GM21723 (cell line): ENCODE results near the gene ZNF419.
"Not testable (repeated sequence)": the region's sequence is repeated elsewhere in the genome, so short reads cannot be mapped to it uniquely, and the experiment has no call there.

Experiments
- ATAC-seq: cut with Tn5 transposase; IDR thresholded peaks from one replicate; pipeline ENCODE4 v1.9.1; 2021; ENCODE audit warnings: mild to moderate bottlenecking, moderate library complexity; ENCODE audit not compliant: unreplicated experiment

ZNF419 gene

DNA sequence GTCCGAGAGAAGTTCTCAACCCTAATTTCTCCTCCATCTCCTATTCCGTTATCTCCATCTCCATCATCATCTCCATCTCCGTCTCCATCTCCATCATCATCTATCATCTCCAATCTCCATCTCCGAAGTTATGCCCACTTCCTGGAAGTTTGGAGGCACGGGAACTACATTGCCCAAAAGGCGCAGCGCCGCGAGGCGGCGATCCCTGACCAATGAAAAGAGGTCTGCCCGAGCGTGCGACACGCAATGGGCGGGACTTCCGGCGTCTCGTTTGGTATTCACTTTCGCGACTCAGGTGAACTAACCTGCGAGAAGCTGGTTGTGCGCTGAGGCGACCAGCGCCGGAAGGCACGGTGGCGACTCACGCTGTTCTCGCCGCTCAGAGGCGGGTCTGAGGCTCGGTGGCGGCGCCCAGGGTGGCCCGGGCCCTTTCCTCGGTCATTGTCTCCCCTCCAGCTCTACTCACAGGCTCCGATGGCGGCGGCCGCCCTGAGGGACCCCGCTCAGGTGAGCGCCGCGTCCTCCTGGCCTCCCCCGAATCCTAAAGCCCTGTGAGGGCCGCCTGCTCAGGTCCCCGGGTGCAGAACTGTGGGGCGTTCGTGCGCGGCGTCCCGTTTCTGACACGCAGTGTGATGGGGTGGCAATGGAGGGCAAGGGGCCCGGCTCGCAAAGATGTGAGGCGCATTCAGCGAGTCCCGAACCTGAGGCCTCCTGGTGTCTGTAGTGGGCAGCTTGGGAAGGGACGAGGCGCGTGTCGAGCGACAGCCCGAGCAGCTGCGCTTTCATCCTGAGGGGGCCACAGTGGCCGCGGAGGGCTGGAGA, at the start of gene ZNF419:
Gene ZNF419 (plus strand): TSS at position 274 of the 822 bp plus-strand sequence. CDS start 201 bp downstream, at position 475.
- peak; percentile 90 for ATAC-seq

DNA sequence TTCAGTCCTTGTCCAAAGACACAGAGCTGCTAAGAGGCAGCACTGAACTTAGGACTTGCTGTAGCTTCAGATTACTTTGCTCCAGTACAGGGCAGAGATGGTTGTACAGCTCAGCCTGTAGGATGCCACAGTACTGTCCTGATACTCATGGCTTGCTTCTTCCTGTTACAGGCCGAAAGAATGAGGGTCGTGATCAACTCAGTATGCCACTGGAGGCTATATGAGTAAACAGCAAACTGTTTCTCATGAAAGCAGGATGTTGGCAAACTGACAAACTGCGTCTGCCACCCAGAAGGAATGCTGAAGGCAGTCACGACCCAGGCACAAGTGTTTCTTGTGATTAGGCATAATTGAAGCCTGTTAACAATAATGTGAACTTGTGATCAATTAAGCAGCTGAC, 49.6 kb upstream of the ZNF419 start:
- no peak for ATAC-seq

DNA sequence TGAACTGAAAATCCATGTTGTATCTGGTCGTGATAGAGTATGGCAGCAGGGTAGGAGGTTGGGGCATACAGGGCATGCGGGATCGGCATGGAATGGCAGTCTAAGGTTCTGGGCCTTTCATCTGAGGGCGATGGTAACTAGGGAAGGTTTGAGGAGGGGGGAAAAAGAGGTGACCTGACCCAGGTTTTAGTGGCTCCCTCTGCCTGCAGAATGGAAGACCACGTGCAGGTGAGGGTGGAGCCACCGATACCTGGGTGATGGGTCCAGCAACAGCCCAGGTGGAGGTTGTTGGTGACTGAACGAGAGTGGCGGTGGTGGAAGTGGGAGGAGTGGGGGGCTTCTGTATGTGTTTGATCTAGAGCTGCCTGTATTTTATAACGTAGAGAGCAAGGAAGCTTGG, 48.6 kb upstream of the ZNF419 start:
- no peak for ATAC-seq

DNA sequence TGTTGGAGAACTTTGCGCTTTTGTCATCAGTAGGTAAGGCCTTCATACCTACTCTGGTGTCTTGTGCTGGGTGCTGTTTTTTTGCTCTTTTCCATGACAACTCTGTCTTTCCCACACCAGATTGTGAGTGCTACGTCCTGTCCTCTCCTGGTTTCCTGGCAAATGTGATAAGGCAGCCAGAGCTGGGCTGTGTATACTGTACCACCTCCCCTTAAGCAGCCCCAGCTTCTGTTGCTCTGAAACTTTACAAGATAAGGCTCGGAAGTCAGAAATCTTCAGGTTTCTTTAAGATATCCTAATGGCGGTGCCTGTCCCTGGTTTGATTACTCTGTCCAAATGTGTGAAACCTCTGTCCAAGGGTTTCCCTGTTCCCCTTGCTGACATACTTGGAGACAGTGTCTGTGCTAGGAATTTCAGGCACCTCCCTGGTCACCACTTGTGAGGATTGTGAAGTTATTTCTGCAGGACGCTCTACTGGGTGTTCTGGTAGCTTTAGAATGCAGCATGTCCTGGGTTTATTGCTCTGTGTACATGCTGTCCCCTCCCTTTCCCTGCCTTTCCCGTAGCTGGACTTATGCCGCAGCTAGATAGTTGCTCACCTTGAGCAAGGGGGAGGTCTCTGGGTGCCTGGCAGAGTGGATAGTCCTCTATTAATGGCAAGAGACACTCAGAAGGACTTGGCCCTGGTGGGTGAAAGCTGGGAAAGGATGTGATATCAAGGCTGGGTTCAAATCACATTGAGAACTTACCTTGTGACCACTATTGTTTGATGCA, 45.4 kb upstream of the ZNF419 start:
- no peak for ATAC-seq

DNA sequence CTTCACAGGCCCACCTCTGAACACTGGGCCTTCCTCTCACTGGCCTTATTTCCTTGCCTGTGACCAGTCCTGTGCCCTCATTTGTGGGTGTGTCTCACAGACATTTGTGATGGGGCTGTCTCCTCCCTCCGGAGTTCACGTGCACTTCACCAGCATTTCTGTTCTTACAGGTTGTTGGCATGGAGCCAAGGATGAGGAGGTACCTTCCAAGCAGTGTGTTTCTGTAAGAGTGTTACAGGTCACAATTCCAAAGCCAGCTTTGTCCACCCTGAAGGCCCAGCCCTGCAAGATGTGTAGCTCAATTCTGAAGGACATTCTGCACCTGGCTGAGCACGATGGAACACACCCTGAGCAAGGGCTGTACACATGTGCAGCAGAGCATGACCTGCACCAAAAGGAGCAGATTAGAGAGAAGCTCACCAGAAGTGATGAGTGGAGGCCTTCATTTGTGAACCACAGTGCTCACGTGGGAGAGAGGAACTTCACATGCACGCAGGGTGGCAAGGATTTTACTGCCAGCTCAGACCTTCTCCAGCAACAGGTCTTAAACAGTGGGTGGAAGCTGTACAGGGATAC, 44.3 kb upstream of the ZNF419 start:
- ATAC-seq: no peak

DNA sequence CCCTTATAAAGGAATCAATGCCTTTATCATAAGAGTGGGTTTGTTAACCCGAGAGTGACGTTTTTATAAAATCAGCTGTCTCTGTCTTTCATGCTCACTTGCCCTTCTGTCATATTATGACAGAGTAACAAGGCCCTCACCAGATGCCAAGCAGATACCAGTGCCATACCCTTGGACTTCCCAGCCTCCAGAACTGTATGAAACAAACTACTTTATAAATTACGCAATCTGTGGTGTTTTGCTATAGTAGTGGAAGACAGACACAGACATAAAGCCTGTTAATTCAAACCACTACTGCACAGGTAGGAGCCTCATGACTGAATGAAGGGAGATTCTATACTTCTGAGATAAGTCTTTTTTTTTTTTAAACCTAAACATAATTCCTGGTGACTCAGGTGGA, 35.2 kb upstream of the ZNF419 start:
- no peak for ATAC-seq

DNA sequence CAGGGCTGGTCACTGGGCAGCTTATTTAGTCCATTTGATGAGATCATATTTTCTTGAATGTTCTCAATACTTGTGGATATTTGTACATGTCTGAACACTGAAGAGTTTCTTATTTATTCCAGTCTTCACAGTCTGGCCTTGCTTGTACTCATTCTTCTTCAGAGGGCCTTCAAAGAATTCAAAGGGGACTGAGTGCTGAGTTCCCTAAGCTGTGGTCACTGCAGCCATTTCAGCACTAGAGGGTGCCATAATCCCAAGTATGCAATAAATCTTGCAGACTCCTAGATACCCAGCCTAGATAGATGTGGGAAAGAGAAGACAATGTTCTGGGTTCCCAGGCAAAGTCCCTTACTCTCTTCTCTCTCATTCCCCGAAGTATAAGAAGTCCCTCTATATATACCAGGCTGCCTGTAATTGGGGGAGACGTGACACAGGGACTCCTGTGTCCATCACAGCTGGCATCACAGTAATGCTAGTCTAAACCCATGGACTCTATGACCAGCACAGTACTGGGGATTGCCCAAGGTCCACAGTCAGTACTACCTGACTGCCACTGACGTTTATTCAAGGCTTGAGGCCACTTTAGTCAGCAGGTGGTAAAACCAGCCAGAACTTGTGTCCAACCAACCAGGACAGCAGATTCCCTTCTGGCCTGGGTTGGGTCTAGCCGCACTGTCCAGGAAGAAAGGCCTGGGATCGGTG, 21.7 kb upstream of the ZNF419 start:
- ATAC-seq: no peak

DNA sequence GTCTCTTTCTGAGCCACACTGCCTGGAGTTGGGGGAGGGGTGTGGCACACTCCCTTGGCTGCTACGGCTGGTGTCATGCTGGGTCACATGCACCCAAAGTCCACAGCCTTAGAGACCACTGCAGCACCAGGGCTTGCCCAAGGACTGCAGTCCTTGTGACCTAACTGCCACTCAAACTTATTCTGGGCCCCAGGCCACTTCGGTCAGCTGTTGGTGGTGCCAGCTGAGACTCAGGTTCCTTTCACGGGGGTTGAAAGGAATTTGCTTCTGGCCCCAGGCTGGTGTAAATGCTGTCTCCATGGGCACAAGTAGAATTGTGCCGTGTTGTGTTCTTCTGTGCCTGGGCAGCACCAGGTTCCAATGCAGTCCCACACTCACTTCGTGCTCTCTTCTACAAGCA, 21.1 kb upstream of the ZNF419 start:
- no peak for ATAC-seq

DNA sequence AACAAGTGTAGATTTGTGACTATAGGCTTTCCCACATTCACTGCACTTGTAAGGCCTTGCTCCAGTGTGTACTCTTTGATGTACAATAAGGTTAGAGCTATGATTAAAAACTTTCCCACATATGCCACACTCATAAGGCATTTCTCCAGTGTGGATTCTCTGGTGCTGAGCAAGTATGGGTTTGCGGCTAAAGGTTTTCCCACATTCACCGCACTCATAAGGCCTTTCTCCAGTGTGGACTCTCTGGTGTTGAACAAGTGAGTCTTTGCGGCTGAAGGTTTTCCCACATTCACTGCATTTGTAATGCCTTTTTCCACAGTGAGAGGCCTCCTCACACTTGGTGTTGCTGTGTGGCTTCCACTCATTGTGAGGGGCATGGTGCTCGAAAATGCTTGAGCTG, 13.9 kb upstream of the ZNF419 start:
- no peak for ATAC-seq

DNA sequence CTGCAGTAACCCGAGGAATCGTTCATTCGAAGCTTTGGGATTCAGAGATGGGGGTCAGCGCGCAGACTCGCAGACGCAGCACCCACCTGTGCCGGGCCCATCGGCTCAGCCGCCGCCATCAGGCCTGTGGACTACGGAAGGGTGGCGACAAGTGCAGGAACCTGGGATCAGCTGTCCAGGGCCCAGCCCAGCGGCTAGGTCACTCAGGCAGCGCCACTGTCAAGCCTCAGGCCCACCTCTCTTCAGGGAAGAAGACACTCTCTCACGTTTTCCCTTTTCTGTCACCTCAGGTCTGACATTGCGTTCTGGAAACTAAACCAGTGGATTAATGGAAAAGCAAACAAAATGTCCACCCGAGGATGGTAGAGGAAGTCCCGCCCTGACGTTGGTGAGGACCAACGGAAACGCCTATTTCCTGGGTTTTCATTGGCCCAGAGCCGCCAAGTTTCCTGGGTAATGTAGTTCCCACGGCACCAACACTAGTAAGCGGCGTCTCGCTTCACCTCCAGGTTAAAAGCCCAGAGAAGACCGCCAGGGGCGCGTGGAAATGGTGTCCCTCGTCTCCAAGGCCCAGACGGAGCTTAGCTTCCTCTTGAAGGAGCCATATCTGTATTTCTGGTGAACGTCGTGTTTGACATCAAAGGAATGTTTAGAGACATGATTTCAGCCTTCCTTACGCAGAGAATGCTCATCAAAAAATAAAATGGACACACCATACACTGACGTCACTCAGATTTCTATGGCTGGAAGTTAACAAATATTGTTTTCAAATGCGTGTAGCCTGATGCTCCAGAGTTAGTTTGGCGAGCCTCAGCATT, 10.2 kb upstream of the ZNF419 start, which contains the start of gene ZNF772:
Gene ZNF772 (minus strand): TSS at position 376 of the 818 bp plus-strand sequence. CDS start 257 bp downstream, at position 119.
- peak; percentile 93 for ATAC-seq

DNA sequence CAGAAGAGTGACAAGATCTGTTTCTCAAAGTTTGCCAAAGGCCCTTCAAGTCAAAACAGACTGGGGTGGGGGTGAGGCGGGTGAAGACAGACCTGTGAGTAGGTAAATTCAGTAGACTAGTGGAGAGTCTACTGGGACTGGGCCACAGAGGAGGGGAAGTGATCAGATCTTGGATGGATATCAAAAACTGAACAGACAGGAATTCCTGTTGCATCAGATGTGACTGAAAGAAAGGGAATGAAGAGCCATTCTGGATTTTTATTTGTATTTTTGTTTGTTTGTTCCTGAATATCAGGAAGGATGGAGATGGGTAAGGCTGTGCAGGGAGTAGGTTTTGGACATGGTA, 722 bp downstream of the ZNF419 start:
- not testable (repeated sequence) for ATAC-seq

DNA sequence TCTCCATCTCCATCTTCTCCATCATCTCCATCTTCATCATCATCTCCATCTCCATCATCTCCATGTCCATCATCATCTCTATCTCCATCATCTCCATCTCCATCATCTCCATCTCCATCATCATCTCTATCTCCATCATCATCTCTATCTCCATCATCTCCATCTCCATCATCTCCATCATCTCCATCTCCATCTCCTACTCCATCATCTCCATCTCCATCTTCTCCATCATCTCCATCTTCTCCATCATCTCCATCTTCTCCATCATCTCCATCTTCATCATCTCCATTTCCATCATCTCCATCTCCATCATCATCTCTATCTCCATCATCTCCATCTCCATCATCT, 11.8 kb downstream of the ZNF419 start:
- ATAC-seq: not testable (repeated sequence)

DNA sequence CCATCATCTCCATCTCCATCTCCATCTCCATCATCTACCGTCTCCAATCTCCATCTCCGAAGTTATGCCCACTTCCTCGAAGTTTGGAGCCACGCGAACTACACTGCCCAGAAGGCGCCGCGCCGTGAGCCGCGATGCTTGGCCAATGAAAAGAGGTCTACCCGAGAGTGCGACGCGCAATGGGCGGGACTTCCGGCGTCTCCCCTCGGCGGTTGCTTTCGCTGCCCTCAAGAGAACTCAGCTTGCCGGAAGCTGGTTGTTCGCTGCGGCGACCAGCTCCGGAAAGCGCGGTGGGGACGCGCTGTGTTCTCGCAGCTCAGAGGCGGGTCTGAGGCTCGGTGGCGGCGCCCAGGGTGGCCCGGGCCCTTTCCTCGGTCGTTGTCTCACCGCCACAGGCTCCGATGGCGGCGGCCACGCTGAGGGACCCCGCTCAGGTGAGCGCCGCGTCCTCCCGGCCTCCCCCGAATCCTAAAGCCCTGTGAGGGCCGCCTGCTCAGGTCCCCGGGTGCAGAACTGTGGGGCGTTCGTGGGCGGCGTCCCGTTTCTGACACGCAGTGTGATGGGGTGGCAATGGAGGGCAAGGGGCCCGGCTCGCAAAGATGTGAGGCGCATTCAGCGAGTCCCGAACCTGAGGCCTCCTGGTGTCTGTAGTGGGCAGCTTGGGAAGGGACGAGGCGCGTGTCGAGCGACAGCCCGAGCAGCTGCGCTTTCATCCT, 12.3 kb downstream of the ZNF419 start, which contains the start of gene ZNF773:
Gene ZNF773 (plus strand): TSS at position 259 of the 716 bp plus-strand sequence. CDS start 143 bp downstream, at position 402.
- peak; percentile 96 for ATAC-seq

DNA sequence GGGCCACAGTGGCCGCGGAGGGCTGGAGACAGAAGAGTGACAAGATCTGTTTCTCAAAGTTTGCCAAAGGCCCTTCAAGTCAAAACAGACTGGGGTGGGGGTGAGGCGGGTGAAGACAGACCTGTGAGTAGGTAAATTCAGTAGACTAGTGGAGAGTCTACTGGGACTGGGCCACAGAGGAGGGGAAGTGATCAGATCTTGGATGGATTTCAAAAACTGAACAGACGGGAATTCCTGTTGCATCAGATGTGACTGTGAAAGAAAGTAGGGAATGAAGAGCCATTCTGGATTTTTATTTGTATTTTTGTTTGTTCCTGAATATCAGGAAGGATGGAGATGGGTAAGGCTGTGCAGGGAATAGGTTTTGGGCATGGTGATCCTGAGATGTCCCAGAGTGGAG, 12.8 kb downstream of the ZNF419 start:
- not testable (repeated sequence) for ATAC-seq

DNA sequence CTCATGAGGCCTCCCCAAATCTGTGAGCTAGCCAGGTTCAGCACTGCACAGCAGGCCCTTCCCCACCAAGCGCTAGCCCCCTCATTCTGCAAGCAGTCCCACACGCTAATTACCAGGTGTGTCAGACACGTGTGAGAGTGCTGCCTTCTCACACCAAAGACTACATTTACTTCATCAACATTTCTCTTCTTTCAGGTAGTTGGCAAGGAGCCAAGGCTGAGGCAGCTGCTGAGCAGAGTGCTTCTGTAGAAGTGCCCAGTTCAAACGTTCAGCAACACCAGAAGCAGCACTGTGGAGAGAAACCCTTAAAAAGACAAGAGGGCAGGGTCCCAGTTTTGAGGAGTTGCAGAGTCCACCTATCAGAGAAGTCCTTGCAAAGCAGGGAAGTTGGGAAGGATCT, 18.6 kb downstream of the ZNF419 start:
- ATAC-seq: no peak

DNA sequence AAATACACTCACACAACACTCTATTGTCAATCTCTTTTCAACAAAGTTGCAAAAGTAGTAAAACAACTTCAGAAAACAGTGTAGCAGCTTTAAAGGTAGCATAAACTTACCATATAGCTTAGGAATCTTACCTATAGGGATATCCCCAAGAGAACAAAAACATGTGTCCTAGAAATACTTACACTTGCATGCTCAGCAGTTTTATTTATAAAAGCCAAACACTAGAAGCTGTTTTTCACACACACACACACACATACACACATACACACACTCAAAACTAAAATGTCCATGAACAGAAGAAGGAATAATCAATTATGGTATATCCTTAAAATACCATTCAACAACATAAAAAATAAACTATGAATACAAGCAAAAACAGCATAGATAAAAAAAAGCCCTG, 23.9 kb downstream of the ZNF419 start:
- ATAC-seq: no peak

DNA sequence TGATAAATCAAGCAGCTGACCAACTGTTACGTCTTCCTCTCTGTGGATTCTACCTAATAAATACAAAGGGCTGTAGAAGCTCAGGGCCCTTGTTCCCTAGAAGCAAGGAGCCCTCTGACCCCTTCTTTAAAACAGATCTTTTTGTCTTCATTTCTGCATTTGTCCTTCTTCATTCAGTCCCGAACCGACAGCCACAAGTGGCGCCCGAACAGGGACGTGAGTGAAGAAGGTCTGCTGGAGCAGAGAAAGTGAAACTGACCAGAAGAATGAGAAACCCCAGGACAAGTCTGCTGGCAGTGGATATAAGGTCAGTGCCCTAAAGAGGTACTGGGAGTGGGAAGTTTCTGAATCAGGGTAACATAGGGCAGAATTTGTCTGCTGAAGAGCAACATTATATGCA, 25.3 kb downstream of the ZNF419 start:
- no peak for ATAC-seq

DNA sequence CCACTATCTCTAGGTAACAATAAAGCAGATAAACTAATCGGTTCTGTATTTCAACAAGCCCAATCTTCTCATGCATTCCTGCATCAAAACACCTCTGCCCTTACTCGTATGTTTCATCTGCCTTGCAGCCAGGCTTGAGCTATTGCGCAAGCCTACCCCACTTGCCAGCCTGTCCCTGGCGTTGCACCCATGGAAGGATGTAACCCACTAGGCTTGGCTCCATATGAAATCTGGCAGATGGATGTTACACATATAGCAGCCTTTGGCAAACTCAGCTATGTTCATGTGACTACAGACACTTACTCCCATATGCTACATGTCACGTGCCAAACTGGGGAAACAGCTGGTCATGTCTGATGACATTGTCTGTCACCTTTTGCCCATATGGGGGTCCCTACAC, 27.7 kb downstream of the ZNF419 start:
- no peak for ATAC-seq

DNA sequence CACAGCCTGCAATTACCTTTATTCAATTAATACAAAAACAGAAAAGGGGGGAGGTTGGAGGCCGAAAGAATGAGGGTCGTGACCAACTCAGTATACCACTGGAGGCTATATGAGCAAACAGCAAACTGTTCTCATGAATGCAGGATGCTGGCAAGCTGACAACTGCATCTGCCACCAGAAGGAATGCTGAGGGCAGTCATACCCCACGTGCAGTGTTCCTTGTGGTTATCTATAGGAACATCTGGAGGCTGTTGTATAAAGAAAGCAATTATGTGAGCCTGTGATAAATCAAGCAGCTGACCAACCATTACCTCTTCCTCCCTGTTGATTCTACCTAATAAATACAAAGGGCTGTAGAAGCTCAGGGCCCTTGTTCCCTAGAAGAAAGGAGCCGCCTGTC, 30.5 kb downstream of the ZNF419 start:
- not testable (repeated sequence) for ATAC-seq
